Lower leg skin (tissue), 4 donors: Measurements from ENCODE around the gene KCNIP4. TPM values are rescaled to one million over a fixed set of nuclear protein-coding genes. Genes with fewer than 3 reads are reported as not detected.
"Not testable (repeated sequence)": the region's sequence is repeated elsewhere in the genome, so short reads cannot be mapped to it uniquely, and the experiment has no call there.

Experiments
- DNase-seq, 2 donors: peaks; one replicate each; pipeline ENCODE4 v3.0.0-alpha.2; 2019; ENCODE audit warnings: low spot score in 2 of 2
- H3K4me3 ChIP-seq: fragments of 200-600 bp; sonication (generic); 2 replicates; pipeline ENCODE4 v1.5.1; 2017; ENCODE audit warnings: mild to moderate bottlenecking, low read depth; ENCODE audit not compliant: poor library complexity, severe bottlenecking
- CTCF ChIP-seq, 3 donors: fragments of 450-650 bp; IDR thresholded peaks; one replicate each; pipeline ENCODE4 v1.5.1; 2016; ENCODE audit warnings: antibody characterized with exemption in 3 of 3, mild to moderate bottlenecking in 3 of 3, moderate library complexity in 2 of 3
- POLR2A ChIP-seq, 2 donors: fragments of 450-650 bp; IDR thresholded peaks; one replicate each; pipeline ENCODE4 v1.6.1; 2016 to 2017; ENCODE audit warnings: antibody characterized with exemption in 2 of 2, mild to moderate bottlenecking in 1 of 2, moderate library complexity in 1 of 2
- WGBS, 2 donors: methylation state at CpG; one replicate each; pipeline ENCODE4 v1.1.5; 2018; 5-methylcytosine and 5-hydroxymethylcytosine counted together
- intact Hi-C: fragments of 100-400 bp; cut with DNase I; formaldehyde crosslinking; loops from one replicate; pipeline ENCODE4 v1.15.0; 2023; ENCODE audit warnings: low total_unique reads
- total RNA-seq, 4 donors: library from RNA; depleted of rRNA; stranded (reverse); fragments of >200 nt; gene quantifications; one replicate each; pipeline ENCODE4 v1.1.0, GENCODE V29; 2016

Gene KCNIP4
- total RNA-seq, 4 donors from 2014 or later, result not detected

GRCh38 chr4:20809812-20810211, 1138.8 kb downstream of the KCNIP4 start:
- 33 to 44% methylated on average over 4 of the region's 4 CpGs for WGBS, 2 donors
- TF ChIP-seq CTCF (IDR thresholded peaks at IDR 0.05), result no peak
- no peak for TF ChIP-seq POLR2A (IDR thresholded peaks at IDR 0.05)
- peak in 1 of 2 donors; percentile 15 for DNase-seq
- intact Hi-C loops, result no loop called here
- no peak overlapping the region for H3K4me3 ChIP-seq

- DNase-seq, result no peak
- no peak for TF ChIP-seq CTCF (IDR thresholded peaks at IDR 0.05)
- TF ChIP-seq POLR2A (IDR thresholded peaks at IDR 0.05), result no peak
- H3K4me3 ChIP-seq, result no peak overlapping the region
- intact Hi-C loops, result no loop called here
- 80 to 86% methylated on average over 1 of the region's 1 CpG for WGBS, 2 donors
Measured at GRCh38 chr4:20805716-20806115, 1142.9 kb downstream of the KCNIP4 start.

GRCh38 chr4:20787940-20788665, 1160.5 kb downstream of the KCNIP4 start:
- TF ChIP-seq POLR2A (IDR thresholded peaks at IDR 0.05) (no peak), CTCF (IDR thresholded peaks at IDR 0.05) (no peak)

GRCh38 chr4:20783134-20783533, 1165.4 kb downstream of the KCNIP4 start:
- H3K4me3 ChIP-seq, DNase-seq, intact Hi-C loops: not testable (repeated sequence)
- 81 to 90% methylated on average over 1 of the region's 1 CpG for WGBS, 2 donors

More at GRCh38 chr4:20787940-20788665, 1160.5 kb downstream of the KCNIP4 start:
- intact Hi-C loops, result no loop called here
- DNase-seq, result no peak
- 71 to 78% methylated on average over 2 of the region's 2 CpGs for WGBS, 2 donors
- no peak overlapping the region for H3K4me3 ChIP-seq

- TF ChIP-seq CTCF (IDR thresholded peaks at IDR 0.05) (no peak), POLR2A (IDR thresholded peaks at IDR 0.05) (no peak)
- no peak overlapping the region for H3K4me3 ChIP-seq
- no peak for DNase-seq
- intact Hi-C loops, result no loop called here
- 41 to 61% methylated on average over 1 of the region's 1 CpG for WGBS, 2 donors
Measured at GRCh38 chr4:20778896-20779295, 1169.7 kb downstream of the KCNIP4 start.

GRCh38 chr4:20773144-20773997, 1175.2 kb downstream of the KCNIP4 start:
- TF ChIP-seq CTCF (IDR thresholded peaks at IDR 0.05) (no peak), POLR2A (IDR thresholded peaks at IDR 0.05) (no peak)
- WGBS, 2 donors, result 23 to 26% methylated on average over 14 of the region's 14 CpGs

More at GRCh38 chr4:20773144-20773997, 1175.2 kb downstream of the KCNIP4 start:
- intact Hi-C loops, result no loop called here
- no peak overlapping the region for H3K4me3 ChIP-seq
- DNase-seq, result peak in 1 of 2 donors; percentile 15
